KG1 (cell line): ENCODE data around the gene SPECC1L.
A peak's percentile ranks its signal among the peaks of the same experiment; 100 is the strongest.
"Not testable (repeated sequence)": the region's sequence is repeated elsewhere in the genome, so short reads cannot be mapped to it uniquely, and the experiment has no call there.

Experiments used
- DNase-seq: peaks from one replicate; lab custom pipeline; 2025; lab: John Stamatoyannopoulos, UW

SPECC1L gene

DNA sequence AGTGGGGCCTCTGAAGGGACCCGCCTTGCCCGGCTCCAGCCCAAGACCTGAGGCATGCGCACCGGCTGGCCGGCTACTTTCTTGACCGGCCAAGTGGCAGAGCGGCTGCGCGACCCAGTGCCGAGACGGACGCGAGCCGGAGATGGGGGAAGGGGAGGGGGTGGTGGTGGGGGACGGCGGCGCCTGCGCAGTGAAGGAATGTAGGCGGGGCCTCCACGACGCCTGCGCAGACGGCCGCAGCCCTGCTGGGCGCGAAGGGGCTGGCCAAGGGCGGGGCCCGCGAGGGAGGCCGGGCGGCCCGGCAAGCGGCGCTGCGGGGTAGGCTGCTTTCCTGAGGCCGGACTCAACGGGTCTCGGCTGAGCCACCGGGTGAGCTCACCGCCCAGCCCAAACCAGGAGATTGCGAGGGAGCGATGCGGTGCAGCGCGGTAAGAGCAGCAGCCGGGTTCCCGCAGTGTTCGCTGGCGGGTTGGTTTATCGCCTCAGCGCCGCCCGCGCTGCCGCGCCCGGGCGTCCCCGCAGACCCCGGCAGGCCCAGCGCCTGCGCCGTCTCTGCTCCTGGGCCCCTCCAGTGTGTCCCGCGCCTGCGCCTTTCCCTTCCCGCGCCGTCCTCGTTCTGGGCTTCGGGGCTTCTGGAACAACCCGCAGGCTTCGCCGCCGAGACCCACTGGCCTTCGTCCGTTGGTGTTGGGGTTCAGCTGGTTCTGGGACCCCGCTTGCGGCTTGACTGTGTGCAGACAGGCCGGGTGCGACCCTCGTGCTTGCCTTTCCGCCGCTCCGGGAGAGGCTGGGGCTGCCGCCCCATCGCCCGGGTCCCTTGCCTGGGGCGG lies at the start of gene SPECC1L:
SPECC1L (plus strand) TSS at position 276 of the 830 bp plus-strand sequence. CDS start 31,401 bp downstream, outside the sequence.
- peak; percentile 93 for DNase-seq

- no peak for DNase-seq
Measured at GRCh38 chr22:24224468-24224867, 46.2 kb upstream of the SPECC1L start.

GRCh38 chr22:24225044-24225601 lies 45.5 kb upstream of the SPECC1L start:
- no peak for DNase-seq

DNA sequence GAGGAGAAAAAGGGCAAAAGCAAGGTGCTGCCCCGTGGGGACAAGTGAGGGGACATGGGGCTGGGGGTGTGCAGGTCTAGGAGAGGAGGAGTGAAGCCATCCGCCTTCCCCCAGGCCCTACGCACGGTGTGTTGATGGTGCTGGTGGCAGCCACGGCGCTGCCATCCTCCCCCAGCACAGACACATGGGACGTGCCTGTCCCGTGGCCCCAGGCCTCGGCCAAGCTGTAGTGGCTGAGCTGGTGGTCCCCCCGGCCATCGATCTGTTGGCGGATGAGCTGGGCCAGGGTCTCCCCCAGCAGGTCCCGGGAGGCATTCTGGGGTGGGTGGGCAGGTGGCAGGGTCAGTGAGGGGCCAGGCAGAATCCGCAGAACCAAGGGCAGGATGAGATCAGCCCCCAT lies 44.7 kb upstream of the SPECC1L start:
- DNase-seq: no peak

- no peak for DNase-seq
Measured at GRCh38 chr22:24230911-24231656, 39.5 kb upstream of the SPECC1L start.

GRCh38 chr22:24231706-24232105 lies 38.9 kb upstream of the SPECC1L start:
- no peak for DNase-seq

GRCh38 chr22:24232124-24232523 lies 38.5 kb upstream of the SPECC1L start:
- DNase-seq: no peak

- no peak for DNase-seq
Measured at GRCh38 chr22:24232725-24233124, 37.9 kb upstream of the SPECC1L start.

- no peak for DNase-seq
Measured at GRCh38 chr22:24233235-24233634, 37.4 kb upstream of the SPECC1L start.

DNA sequence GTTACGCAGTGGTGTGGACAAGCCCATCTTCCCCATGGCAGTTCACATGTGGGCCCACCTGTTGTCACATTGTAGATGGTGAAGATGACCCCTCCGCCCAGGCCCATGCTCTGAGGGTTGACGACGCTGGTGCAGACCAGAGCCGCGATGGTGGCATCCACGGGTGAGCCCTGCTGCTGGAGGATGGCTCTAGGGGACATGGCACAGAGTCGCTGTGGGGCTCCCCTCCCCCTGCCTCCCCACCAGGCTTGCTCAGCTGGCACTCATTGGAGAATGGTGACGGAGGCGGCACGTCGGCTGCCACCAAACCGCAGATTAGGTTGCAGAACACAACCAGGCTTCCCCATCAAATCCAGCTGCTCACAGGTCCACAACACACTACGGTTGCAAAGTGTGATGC lies 36.8 kb upstream of the SPECC1L start:
- DNase-seq: no peak

GRCh38 chr22:24235315-24235714 lies 35.3 kb upstream of the SPECC1L start:
- no peak for DNase-seq

- DNase-seq: no peak
Measured at GRCh38 chr22:24236656-24237055, 34.0 kb upstream of the SPECC1L start.

DNA sequence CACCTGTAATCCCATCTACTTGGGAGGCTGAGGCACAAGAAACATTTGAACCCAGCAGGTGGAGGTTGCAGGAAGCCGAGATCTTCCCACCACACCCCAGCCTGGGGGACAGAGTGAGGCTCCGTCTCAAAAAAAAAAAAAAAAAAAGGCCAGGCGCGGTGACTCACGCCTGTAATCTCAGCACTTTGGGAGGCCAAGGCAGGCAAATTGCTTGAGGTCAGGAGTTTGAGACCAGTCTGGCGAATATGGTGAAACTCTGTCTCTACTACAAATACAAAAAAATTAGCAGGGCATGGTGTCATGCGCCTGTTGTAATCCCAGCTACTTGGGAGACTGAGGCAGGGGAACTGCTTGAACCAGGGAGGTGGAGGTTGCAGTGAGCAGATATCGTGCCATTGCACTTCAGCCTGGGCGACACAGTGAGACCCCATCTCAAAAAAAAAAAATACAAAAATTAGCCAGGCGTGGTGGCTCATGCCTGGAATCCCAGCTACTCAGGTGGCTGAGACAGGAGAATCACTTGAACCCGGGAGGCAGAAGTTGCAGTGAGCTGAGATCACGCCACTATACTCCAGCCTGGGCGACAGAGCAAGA lies 32.4 kb upstream of the SPECC1L start:
- DNase-seq: not testable (repeated sequence)

DNA sequence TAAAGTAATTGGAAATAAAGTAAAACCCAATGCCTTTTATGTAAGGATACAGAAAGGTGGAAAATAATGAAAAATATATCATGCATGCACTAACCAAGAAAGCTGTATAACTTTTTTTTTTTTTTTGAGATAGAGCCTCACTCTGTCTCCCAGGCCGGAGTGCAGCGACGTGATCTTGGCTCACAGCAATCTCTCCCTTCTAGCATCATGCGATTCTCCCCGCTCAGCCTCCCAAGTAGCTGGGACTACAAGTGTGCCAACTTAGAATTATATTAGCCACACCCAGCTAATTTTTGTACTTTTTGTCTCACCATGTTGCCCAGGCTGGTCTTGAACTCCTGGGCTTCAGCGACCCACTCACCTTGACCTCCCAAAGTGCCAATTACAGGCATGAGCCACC lies 30.2 kb upstream of the SPECC1L start:
- DNase-seq: no peak

DNA sequence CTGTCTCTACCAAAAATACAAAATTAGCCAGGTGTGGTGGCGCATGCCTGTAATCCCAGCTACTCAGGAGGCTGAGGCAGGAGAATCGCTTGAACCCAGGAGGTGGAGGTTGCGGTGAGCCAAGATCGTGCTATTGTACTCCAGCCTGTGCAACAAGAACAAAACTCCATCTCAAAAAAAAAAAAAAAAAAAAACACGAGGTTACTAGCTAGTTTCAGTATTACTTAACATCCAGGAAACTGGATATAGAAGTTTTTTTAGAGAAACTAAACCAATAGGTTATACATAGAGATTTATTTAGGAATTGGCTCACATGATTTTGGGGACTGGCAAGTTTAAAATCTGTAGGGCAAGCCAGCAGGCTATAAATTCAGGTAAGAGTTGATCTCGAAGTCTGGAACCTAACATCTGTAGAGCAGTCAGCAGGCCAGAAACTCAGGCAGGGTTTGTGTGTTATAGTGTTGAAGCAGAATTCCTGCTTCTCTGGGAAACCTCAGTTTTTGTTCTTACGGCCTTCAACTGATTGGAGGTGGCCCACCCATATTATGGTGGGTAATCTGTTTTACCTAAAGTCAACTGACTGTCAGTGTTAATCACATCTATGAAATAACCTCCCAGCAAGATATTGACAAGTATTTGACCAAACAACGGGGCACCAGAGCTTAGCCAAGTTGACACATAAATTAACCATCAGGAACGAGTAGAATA lies 29.5 kb upstream of the SPECC1L start:
- not testable (repeated sequence) for DNase-seq

- DNase-seq: not testable (repeated sequence)
Measured at GRCh38 chr22:24243417-24243816, 27.2 kb upstream of the SPECC1L start.

GRCh38 chr22:24244144-24244787 lies 26.4 kb upstream of the SPECC1L start:
- no peak for DNase-seq

DNA sequence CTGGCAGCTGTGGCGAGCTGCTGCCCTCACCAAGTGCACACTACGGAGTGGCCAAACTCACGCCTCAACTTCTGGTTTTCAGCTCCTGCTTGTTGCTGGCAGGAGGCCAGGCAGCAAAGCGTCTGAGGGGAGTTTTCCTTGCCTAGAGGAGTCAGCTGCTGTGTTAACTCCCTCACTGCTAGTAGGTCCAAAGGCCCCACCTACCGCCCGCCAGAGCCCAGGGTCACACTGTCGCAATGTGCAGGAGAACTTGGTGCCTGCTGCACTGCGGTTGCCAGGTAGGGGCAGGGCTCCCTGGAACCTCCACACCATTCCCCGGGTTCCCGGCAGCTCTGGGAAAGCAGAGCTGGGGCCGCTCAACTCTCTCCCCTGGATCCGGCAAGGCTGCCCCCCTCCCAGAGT lies 25.6 kb upstream of the SPECC1L start, which contains the start of gene GGT5:
GGT5 (minus strand) TSS at position 53 of the 402 bp plus-strand sequence. CDS start 357 bp downstream, outside the sequence.
- DNase-seq: not testable (repeated sequence)

- not testable (repeated sequence) for DNase-seq
Measured at GRCh38 chr22:24245584-24246561, 24.8 kb upstream of the SPECC1L start.

GRCh38 chr22:24247011-24247507 lies 23.6 kb upstream of the SPECC1L start:
- DNase-seq: no peak
